NOMO-1 treated with dmso at 0.1 percent for 144 hours (cell line): ENCODE data around the gene LRP1B.

Experiments used
- DNase-seq: peaks from one replicate; lab custom pipeline; 2025; ENCODE audit not compliant: unreplicated experiment; lab: John Stamatoyannopoulos, UW

The LRP1B gene

GRCh38 chr2:140205093-140205492, 1925.7 kb downstream of the LRP1B start:
- DNase-seq, result no peak

DNA sequence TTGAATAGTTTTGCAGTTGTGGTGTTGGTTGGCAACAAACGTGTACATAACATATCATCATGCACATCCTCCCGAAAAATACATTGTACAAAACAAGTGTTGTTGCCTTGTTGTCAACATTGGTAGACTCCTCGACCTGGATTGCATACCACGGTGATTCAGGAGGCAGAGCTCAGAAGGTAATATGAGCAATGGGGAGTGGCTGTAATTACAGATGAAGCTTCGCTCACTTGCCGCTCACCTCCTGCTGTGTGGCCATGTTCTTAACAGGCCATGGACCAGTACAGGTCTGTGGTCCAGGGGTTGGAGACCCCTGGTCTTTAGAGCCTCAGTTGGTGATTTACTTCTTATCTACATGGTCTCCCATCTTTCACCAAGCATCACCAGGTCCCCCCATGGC, 1927.5 kb downstream of the LRP1B start:
- no peak for DNase-seq

DNA sequence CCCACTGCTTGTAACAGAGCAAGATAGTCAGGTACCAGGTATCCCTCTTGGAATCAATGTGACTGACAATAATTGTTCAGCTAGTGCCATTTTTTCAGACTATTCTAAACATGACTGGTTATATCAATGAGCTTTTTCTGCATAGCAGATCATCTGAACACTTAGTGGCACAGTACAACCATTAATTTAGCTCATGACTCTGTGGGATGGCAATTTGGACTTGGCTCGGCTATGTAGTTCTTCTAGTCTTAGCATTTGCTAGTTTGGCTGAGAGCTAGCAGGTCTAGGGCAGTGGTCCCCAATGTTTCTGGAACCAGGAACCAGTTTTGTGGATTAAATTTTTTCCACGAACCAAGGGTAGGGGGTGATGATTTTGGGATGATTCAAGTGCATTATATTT, 1929.2 kb downstream of the LRP1B start:
- DNase-seq, result no peak

- DNase-seq, result no peak
Measured at GRCh38 chr2:140200764-140201163, 1930.1 kb downstream of the LRP1B start.

DNA sequence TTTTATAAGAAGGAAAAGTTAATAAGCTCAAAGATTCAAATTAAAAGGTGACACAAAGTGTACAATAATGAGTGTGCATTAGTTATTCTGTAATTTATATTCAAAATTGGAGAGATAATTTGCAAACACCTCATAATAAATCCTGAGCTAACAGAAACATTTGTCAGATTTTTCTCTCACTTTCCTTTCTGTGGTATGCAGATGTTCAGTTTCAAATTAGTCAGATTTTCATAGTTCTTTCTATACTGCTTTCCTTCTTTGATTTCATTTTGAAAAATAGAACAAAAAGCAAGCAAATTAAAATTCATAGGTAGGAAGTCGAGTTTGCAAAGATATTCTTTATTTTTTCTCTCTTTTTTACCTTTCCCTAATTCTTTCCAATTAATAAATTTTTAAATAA, 1930.5 kb downstream of the LRP1B start:
- no peak for DNase-seq

DNA sequence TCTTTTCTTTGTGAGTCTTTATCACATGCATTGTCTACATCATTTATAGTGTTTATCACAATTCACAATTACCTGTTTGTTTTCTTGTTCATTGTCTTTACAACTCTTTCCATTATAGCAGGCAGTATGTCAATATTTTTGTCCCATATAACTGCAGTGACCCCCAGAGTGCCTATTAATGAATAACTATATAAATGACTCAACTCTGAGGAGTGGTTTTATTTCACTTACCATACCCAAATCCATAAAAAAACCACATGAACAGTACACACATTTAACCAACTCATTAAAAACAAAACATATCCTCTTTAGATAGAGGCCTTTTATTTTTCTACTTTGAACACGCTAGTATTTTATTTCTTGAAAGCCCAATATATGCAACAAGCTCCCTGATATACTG, 1931.5 kb downstream of the LRP1B start:
- no peak for DNase-seq

DNA sequence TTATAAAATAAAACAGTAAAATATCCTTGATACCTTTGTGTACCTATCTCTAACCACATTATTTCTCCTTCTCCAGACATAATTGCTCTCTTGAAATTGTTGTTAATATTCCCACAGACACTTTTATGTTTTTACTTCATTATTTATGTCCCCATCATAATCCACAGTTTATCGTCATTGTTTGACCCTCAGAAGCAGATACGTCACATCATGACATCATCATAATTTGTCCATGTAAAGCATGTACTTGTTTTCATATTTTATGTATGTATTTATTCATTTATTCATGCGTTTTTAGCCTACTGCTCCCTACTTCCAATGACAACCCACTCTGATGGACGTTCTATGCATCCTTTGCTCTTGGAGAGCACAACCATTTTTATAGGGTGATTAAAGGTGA, 1943.7 kb downstream of the LRP1B start:
- no peak for DNase-seq

DNA sequence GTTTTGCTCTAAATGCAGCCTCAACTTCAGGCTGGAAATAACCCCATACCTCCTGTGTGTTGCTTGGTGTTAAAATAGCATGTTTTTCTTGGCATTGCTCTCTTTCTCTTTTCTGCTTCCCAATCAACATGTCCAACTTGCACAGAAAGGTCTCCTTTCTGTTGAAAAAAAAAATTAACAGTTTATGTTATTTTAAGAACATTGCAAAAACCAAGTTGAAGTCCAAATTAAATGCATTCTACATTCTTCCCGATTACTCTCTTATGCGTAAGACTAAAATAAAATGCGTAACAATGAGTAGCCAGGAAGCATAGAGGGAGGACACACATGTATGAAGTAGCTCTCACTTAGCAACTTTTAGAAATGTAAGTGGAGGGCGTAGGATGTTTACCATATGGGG, 1944.5 kb downstream of the LRP1B start:
- no peak for DNase-seq

DNA sequence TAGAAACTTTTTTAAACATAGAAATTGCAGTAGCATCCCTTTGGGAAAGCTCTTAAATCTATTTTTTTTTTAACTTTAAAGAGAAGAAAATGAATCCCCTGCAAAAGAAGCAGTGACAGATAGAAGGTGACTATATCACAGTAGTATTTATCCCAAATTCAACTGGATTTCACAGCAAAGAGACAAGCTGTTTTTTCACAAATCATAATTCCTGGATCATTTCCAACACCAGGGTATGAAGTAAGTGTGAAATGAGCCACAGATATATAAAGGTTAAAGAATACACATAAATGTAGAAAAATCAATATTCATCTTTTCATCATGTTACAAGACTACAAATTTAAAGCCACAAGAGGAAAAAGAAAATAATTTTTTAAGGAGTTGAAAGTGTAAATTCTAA, 1945.7 kb downstream of the LRP1B start:
- no peak for DNase-seq

DNA sequence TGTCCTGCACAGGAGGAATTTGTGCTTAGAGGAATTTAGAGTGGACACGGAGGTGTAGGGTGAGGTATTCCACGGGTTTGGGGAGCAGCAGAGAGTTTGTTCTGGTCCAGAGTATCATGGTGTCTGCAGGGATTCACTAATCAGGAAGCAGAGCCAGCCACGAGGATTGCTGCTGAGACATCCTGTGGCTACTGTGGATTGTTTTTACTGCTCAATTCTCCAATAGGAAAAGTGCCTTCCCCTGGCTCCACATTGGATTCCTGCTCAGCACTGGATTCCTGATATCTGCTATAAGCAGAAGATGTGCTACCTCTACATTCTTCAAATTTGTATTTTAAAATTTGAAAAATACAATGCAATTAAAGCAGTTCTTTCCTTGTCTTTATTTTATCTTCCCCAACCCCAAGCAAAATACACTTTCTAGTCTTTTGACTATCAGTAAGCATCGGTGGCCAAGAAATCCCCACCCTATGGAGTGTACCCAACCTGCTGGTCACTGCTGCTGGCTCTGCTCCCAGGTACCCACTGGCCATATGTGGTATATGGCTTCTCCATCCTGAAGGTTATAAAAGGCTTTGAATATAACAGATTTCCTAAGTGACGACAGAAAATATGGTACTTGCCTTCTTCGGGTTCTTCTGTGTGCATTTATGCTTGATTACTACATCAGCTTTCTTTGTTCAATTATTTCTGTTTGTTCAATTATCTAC, 1947.6 kb downstream of the LRP1B start:
- no peak for DNase-seq
